Lower lobe of right lung (tissue), 2 donors: ENCODE data around the gene POU6F2. TPM values are rescaled to one million over a fixed set of nuclear protein-coding genes. Genes with fewer than 3 reads are reported as not detected.

Experiments used
- ATAC-seq, 2 donors: fragments of 200-7000 bp; cut with Tn5 transposase; one replicate each; pipeline ENCODE4 v1.9.1; 2020 to 2022; ENCODE audit warnings: mild to moderate bottlenecking in 2 of 2, moderate library complexity in 2 of 2
- DNase-seq: peaks from one replicate; pipeline ENCODE4 v3.0.0-alpha.2; 2020
- H3K27ac ChIP-seq: fragments of 200-600 bp; one replicate; pipeline ENCODE4 v1.8.0; 2022
- H3K27me3 ChIP-seq: fragments of 200-600 bp; one replicate; pipeline ENCODE4 v1.8.0; 2022; ENCODE audit warnings: low read depth
- H3K36me3 ChIP-seq: fragments of 200-600 bp; one replicate; pipeline ENCODE4 v1.8.0; 2022; ENCODE audit warnings: mild to moderate bottlenecking
- H3K4me1 ChIP-seq: fragments of 200-600 bp; one replicate; pipeline ENCODE4 v1.8.0; 2022
- H3K4me3 ChIP-seq: fragments of 200-600 bp; one replicate; pipeline ENCODE4 v1.8.0; 2022; ENCODE audit warnings: mild to moderate bottlenecking
- H3K9me3 ChIP-seq: fragments of 200-600 bp; one replicate; pipeline ENCODE4 v1.8.0; 2022
- intact Hi-C: fragments of 100-400 bp; cut with DNase I; formaldehyde crosslinking; loops from one replicate; pipeline ENCODE4 v1.11.0; 2022
- total RNA-seq: library from RNA; stranded (reverse); fragmentation: NEBNext Ultra II Directional; extraction: Animal tissue kit (Norgen Biotek cat#: 25700); gene quantifications from one replicate; pipeline ENCODE4 v1.2.1, GENCODE V29; 2021
- TF ChIP-seq, protein P1 (sequence below): fragments of 200-600 bp; IDR thresholded peaks from one replicate; pipeline ENCODE4 v1.8.0; 2022; ENCODE audit warnings: antibody characterized with exemption, mild to moderate bottlenecking
- donor health status: DM: no; HTN: yes; CAD: no; lungs with severe emphysema.

Gene POU6F2
- total RNA-seq, 1 donor from 2014 or later = not detected

GRCh38 chr7:39432807-39433416 is 455.2 kb downstream of the POU6F2 start:
- ATAC-seq (no peak), DNase-seq (no peak)
- Histone ChIP-seq H3K27ac (no peak overlapping the region), H3K36me3 (no peaks in the 10 kb centered on the region), H3K27me3 (no peaks in the 10 kb centered on the region), H3K4me3 (no peak overlapping the region), H3K9me3 (no peaks in the 10 kb centered on the region), H3K4me1 (no peaks in the 10 kb centered on the region)
- TF ChIP-seq, protein P1, sequence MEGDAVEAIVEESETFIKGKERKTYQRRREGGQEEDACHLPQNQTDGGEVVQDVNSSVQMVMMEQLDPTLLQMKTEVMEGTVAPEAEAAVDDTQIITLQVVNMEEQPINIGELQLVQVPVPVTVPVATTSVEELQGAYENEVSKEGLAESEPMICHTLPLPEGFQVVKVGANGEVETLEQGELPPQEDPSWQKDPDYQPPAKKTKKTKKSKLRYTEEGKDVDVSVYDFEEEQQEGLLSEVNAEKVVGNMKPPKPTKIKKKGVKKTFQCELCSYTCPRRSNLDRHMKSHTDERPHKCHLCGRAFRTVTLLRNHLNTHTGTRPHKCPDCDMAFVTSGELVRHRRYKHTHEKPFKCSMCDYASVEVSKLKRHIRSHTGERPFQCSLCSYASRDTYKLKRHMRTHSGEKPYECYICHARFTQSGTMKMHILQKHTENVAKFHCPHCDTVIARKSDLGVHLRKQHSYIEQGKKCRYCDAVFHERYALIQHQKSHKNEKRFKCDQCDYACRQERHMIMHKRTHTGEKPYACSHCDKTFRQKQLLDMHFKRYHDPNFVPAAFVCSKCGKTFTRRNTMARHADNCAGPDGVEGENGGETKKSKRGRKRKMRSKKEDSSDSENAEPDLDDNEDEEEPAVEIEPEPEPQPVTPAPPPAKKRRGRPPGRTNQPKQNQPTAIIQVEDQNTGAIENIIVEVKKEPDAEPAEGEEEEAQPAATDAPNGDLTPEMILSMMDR = no peak
- intact Hi-C loops = no loop called here

- H3K9me3 ChIP-seq = no peaks in the 10 kb centered on the region
- intact Hi-C loops = no loop called here
- DNase-seq (no peak), ATAC-seq (no peak)
- TF ChIP-seq, protein P1 = no peak
- no peak overlapping the region for H3K4me3 ChIP-seq
- H3K36me3 ChIP-seq = no peaks in the 10 kb centered on the region
- H3K4me1 ChIP-seq = no peaks in the 10 kb centered on the region
- H3K27ac ChIP-seq = no peak overlapping the region
- H3K27me3 ChIP-seq = no peaks in the 10 kb centered on the region
Measured at GRCh38 chr7:39433550-39433949, 455.8 kb downstream of the POU6F2 start.

GRCh38 chr7:39434012-39434411 is 456.3 kb downstream of the POU6F2 start:
- Histone ChIP-seq H3K27ac (no peak overlapping the region), H3K4me1 (no peaks in the 10 kb centered on the region), H3K9me3 (no peaks in the 10 kb centered on the region), H3K4me3 (no peak overlapping the region), H3K27me3 (no peaks in the 10 kb centered on the region), H3K36me3 (no peaks in the 10 kb centered on the region)
- ATAC-seq (no peak), DNase-seq (no peak)
- TF ChIP-seq, protein P1 = no peak
- intact Hi-C loops = no loop called here

GRCh38 chr7:39446546-39446945 is 468.8 kb downstream of the POU6F2 start:
- no peaks in the 10 kb centered on the region for H3K9me3 ChIP-seq
- H3K27me3 ChIP-seq = peaks cover 8% of the 10 kb centered on the region
- TF ChIP-seq, protein P1 = no peak
- no peak overlapping the region for H3K27ac ChIP-seq
- no peak for ATAC-seq
- intact Hi-C loops = no loop called here
- no peak overlapping the region for H3K4me3 ChIP-seq
- no peaks in the 10 kb centered on the region for H3K4me1 ChIP-seq
- DNase-seq = no peak
- no peaks in the 10 kb centered on the region for H3K36me3 ChIP-seq

DNA sequence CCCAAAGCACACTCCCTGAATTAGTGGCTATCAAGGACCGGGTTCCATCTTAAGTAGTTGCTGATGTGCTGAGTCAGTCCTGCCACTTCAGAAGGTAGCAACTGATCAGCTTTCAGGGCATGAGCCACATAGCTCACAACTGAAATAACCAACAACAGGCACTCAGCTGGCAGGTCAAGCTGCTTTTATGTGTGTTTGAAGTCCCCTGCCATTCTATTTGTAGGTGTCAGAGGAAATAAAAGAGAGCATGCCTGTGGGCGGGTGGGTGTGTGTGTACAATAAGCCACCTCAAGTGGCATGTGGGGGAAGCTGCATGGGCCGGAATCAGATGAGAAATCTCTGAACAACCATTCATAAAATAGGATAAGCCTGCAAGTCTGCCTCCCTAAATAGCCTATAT is 474.2 kb downstream of the POU6F2 start:
- ATAC-seq (peak in 1 of 2 donors; percentile 43), DNase-seq (no peak)
- H3K4me1 ChIP-seq = no peaks in the 10 kb centered on the region
- TF ChIP-seq, protein P1 = no peak
- intact Hi-C loops = no loop called here
- no peaks in the 10 kb centered on the region for H3K9me3 ChIP-seq
- H3K4me3 ChIP-seq = no peak overlapping the region
- peaks cover 8% of the 10 kb centered on the region for H3K27me3 ChIP-seq
- H3K36me3 ChIP-seq = no peaks in the 10 kb centered on the region
- H3K27ac ChIP-seq = no peak overlapping the region
